HG02571 (cell line): ENCODE data around the gene KCNQ1.

ENCODE experiments used
- ATAC-seq: cut with Tn5 transposase; IDR thresholded peaks from one replicate; pipeline ENCODE4 v1.9.1; 2021; ENCODE audit warnings: mild to moderate bottlenecking, moderate library complexity; ENCODE audit not compliant: unreplicated experiment

KCNQ1 gene

DNA sequence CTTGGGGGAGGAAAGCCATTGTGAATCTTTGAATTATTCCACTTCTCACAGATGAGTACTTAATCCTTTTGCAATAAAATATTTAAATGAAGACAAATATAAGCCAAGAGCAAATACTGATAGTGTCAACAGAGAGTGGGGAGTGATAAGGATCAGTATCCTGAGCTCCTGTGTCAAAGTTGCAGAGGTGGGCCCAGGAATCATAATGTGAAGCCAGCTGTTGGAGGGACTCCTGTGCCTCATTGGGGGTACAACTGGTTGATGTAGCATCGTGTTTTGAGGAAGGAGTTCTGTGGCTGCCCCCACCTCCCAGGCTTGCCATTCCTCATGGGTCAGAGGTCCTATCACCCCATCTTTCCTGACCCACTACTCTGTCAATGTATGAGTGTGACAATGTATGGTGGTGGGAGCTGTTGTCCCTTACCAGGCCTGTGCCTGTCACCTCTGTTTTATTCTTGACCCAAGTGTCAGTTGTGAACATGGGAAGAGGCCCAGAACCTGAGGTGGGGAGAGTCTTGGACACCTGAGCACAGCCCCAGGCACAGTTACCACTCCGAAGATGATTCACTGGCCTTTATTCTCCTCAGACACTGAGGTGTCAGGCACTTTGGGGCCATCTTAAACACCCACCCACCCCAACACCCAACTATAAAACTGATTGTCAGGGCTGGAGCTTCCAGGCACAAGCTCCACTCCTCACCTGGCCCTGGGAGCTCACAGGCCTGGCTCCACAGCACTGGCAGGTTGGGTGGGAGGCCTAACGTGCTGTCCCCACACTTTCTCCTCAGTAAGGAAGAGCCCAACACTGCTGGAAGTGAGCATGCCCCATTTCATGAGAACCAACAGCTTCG lies 216.6 kb downstream of the KCNQ1 start:
- ATAC-seq: no peak

DNA sequence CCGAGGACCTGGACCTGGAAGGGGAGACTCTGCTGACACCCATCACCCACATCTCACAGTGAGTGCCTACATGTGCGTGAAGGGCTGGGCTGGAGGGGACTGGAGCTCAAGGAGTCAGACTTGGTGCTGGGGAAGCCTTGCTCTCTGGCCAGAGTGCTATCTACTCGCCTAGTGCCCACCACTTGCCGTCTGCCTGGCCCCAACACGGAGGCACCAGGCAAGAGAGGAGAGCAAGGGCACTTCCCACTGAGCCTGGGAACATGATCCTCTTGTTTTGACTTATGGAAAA lies 217.2 kb downstream of the KCNQ1 start:
- ATAC-seq: no peak

DNA sequence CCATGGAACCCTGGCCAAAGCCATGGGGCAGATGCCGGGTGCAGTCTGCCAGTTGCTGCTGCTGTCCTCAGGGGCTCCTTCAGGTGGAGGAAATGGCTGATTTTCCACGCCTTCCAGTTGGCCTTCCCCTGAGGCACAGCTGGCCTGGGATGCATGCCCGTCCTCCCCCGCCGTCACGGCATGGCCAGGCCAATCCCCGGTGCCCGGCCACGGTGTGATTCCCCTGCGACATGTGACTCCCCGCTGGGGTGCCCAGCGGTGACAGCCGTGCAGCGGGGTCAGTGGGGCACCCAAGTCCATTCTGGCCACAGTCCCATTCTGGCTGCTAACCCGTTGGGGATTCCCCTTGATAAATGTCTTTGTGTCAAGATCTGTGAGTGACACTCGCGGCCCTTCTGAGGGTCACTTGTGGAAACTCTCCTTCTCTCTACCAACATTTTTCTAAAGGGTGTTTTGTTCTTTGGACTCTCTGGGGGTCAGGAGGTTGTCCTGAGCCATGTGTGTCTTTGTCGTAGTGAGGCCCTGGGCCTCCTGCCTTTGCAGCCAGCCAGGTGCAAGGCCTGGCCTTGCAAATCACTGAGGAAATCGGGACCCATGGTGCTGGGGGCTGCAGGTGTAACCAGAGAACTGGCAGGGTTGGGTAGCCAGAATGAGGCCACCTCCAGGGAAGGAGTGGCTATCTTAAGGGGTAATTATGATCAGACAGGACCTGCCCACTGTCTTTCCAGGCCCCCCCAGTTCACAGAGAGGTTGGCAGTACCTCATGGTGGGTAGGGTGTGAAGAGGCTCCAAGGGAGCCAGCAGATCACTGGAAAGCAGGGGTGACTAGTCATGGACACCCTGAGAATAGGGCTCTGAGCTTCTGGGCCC lies 217.9 kb downstream of the KCNQ1 start:
- no peak for ATAC-seq

DNA sequence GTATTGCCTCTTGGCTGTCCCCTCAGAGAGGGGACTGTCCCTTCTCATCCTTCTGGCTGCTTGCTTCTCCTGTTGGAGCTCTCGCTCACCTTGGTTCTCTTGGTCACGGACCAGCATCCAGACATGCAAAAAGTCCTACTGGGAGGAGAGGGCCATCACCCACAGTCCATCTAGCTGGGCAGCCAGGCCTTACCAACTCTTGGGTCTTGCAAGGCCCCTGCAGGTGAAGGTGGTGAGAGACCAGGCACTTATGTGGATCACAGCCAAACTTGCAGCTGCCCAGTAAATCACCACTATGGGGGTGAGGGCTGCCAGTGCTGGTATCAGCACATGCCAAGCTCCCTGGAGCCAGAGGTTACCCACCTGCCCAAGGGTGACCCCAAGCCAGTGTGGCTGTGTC lies 218.7 kb downstream of the KCNQ1 start:
- no peak for ATAC-seq

DNA sequence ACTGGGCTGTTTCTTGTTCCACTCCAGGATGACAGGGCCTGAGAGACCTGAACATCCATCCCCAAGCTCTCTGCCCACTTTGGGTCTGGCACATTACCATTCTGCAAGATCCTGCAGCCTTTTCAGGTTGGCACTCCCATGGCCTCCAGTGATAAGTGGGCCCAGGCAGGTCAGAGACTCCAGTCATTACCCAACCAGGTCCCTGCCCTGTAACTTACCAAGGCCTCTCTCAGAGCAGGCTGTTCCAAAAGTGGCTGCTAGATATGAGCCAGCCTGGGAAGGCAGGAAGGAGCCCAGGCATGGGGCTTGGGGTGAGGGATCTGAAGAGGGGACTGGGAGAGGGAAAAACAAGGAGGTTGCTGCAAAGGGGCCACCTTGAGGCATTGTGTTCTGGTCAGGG lies 219.1 kb downstream of the KCNQ1 start:
- no peak for ATAC-seq

DNA sequence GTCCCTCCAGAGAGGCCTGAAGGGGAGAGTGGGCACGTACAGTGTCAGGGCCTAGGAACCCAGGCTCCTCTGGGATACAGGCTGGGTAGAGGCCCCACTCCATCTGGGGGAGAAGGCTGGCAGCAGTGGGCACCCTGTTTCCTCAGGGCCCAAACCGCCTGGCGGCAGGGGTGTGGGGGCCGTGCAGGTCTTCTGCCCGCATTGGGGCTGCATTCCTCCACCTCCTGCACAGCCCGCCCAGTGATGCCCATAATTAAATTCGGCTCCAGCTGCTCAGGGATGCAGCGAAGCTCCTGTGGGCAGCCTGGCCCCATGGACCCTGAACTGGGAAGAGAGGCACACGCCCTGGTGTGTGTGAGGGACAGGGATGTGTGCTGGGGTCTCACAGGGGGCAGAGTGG lies 219.6 kb downstream of the KCNQ1 start:
- ATAC-seq: no peak

DNA sequence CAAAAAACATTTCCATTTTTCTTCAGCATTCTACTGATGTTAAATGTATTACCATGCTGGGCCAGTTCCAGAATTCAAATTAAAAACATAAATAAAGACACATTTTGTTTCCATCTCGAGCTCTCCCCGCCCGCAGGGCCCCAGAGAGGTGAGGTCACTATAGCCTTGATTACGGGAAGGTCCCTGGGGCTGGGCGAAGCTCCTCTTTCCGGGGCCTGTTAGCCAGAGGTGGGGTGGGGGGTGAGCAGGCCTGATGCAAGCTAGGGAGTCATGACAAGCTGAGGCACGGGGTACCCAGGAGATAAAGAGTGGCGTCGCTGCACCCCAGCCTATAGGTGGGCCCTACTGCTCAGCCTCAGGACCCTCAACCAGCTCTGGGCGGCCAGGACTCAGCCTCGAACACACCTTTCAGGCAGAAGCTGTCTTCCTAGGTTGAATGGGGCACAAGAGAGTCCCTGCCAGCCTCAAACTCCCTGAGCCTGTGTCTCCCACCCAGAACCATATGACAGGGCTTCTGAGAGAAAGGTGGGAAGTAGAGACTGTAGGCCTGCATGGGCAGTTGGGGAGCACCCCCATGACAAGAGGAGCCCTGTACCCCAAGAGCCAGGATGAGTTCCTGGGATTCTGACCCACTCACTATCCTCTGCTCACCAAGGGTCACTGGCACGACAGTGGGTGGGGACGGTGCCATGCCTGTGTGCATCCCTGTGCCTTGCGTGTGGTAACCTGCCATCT lies 220.2 kb downstream of the KCNQ1 start:
- ATAC-seq: no peak

DNA sequence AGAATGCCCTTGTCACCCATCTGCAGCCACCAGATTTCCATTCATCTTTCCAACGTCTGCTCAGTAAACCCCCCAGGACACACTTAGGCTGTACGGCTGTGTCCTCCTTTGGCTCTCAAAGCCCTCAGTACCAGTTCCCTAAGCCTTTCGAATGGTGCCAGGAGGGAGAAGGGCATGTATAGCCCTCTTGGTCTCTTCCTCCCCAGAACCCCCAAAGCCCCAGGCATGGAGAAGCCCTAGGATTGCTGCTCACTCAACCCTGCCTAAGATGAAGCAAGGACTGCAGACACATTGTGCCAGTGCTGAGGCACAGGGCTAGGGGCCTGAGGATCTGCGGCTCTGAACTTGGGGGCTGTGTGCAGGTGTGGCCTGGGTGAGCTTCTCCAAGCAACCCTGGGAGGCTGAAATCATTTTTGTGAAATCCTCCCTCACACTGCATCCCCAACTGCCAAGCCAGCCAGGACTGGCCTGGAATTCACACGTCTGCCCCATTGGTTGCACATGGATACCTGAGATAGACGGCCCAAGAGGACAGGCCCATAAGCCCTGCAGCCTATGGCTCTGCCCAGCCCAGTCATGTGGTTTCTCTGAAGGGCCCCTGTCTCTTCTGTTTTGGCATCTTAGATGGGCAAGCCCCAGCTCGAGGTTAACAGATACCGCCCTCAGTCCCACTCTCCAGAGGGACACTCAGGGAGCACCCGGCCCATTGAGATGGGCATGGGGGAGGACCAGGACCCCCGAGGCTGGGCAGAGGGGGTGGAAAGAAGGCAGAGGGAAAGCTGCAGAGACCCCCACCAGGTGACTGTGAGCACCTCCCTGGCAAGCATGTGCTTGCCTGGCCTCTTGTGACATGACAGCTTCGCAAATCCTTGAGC lies 221.0 kb downstream of the KCNQ1 start:
- ATAC-seq: no peak

DNA sequence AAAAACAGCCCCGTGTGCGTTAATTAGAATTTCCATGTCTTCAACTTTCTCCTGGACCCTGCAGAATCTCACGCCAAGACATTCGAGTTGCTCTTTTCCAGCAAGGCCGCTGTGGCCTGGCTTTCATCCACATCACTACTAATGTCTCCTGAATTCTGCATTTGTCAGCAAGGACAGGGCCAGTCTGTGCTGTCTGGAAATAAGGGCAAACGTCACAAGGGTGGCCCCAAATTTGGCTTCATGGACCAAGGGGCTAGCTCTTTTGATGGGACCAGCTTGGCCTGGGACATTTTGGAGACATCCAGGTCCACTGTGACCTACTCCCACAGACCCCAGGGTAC lies 221.6 kb downstream of the KCNQ1 start:
- ATAC-seq: no peak

DNA sequence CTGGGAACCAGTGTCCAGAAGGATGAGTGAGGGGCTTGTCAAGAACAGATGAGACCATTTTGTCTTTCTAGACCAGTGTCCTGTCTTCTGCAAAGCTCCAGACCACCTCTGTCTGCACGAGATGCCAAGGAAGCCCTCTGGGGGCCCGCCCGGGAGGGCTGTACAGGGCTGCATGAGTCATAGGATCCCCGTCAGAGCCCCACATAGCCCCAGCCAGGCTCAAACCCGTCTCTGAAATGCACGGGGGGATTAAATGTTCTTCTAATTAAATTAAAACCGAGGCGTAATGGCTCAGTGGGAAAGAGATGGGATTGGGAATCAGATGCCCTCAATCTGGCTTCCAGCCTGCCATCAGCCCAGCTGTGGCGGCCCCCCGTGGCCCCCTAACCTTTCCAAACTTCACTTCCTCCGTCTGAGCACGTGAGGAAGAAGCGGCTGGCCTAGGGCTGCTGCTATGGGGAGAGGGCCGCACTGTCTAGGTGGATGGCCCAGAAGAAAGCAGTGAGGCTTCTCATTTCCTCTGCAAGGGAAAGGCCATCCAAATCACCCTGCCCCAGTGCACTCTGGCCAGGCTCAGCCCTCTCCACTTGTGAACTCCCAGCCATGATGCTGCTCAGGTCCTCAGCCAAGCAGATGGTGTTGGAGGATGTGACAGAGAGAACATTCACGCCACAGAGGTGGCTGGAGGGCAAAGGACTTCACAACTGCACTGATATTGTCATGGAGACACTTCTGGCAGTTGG lies 222.2 kb downstream of the KCNQ1 start:
- ATAC-seq: no peak

DNA sequence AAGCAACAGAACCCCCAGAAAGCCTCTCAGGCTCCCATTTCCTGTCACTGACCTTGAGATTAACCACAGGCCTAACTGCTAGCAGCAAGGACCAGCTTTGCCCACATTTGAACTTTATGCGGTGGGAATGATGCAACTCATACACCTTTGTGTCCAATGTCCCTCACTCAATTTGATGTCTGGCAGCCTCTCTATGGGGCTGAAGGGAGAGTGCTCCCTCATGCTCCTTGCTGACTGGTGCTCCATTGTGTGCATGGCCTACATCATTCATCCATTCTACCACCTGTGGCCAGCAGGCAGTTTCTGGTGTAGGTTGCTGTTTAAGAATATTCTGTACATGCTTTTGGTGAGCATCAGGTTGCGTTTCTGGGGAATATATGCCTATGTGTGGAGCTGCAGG lies 223.1 kb downstream of the KCNQ1 start:
- no peak for ATAC-seq

DNA sequence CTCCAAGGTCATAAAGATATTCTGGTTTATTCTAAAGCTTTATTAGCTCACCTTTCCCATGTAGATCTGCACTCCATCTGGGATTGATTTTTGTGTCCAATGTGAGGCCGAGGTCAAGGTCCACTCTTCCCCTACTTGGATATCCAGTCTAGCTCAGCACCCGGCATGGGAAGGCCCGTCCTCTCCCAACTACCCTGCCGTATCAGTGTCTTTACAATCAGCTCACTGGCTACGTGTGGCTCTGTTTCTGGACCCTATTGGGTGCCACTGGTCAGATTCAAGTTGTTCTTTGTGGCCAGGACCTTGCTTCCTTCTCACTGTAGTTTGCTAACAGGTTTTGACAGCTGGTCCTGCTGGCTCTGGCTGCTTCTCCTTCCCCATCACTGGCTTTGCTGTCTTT lies 224.1 kb downstream of the KCNQ1 start:
- ATAC-seq: no peak

DNA sequence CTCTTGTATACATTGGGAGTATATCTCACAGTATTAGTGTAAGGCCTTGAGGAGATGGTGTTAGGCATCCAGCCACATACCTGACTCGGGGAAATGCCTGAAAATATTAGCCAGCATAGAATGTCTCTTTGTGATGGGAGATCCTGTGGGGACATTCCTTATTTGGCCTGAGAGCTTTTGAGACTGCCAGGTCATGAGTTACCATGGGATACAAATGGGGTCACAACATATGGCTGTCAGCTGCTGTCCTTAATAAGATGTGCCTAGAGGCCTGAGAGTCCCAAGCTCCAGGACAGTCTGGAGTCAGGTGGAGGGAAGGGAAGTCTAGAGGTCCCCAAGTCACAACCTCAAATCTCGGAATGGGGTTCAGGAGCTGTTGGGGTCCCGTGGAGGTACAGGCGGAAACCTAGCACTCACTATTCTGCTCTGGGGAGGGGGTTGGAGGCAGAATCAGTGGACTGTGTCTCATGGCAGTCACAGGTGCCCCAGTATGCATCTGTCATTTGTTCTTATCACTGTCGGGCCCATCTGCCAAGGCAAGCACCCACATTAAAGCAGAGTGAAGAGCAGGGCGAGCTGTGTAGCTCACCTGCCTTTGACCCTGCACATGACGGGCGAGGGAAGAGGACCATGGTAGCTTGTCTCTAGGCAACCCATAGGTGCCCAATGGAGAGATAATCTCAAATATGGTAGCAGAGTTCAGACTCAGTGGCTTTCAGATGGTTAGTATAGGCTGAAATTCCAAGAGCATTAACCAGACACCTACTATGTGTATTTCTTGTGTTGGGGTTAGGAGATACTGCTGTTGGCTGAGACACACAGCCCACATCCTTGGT lies 225.0 kb downstream of the KCNQ1 start:
- ATAC-seq: no peak

DNA sequence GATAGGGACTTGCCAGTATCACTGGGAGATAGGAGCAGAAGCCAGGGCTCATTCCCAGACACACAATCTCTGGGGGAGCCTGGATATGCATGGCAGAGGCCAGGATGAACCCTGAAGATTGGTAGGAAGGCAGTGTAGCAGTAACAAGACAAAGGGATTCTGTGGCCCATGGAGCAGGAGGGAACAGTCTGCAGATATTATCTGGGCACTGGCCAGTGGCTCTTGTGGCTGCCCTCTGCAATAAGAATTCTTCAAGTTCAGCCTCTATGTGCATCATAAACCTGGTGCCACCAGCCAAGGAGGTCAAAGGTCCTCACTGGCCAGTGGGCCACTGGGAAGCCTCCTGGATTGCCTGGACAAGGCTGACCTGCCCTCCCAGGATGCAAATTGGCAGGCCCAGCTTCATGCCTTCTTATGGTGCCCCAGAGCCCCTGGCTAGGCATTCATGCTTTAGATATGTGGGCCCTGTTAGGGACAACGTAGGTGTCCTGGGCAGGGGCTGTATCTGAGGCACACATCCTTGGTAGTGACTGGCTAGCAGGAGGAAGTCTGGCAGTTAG lies 225.8 kb downstream of the KCNQ1 start:
- ATAC-seq: no peak

DNA sequence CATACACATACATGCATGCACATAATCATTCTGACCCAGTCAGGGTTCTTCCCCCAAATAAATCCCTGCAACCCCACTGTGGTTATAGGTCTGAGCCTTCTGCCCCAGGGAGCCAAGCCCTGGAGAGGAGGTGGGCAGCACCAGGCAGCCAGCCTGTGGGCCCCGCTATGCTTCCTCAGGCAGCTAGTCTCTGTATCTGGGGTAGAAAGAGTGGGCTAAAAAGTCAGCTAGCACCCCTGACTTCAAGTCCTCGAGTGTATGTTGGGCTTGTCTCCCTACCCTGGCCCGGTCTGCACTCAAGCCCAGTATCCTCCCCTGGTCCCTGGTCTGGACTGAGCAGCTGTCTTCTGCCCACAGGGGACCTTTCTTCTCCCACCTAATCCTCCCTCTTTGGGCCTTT lies 226.9 kb downstream of the KCNQ1 start:
- no peak for ATAC-seq

DNA sequence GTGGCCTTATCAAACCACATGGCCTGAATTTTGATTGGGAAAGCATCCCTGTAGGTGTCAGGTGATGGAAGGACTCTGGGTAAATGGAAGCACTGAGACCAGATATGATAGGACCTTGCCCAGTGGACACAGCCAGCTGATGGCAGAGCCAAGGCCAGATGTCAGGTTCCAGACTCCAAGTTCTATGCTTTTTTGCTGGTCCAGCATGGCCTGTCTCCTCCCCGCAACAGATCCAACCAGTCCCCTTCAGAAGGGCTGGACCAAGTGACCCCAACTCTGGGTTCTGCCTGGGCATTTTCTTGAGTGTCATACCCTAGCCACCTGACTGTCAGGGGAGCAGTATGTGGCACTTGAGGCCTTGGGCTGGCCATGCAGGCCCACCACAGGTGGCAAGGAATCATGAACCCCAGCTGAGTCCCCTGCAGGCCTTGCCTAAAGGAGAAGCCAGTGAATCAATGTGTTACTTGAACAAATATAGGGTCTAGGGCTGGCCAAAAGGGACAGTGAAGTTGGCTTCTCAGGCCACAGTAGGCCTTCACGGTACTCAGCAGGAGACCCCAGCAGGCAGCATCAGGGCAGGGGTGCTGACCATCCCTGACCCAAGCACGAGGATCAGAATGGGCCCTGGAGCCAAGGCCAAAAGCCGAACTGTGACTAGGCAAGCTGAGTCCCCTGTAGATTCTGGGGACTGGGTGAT lies 227.9 kb downstream of the KCNQ1 start:
- ATAC-seq: no peak

DNA sequence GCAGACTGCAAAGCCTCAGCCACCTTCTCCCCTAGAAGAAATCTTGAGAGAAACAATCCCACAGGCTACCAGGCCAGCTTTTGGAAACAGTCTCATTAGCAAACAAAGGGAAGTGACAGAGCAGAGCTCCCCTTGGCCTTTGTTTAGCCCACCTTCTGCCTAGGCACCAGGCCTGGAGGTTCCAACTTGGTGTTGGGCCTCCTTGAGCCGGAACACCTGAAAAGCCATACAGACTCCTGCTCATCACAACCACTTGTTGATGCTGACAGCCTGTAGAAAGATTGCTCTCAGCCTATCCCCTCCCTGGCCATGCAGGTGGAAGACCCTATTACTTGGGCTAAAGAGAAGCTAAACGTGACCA lies 228.4 kb downstream of the KCNQ1 start:
- ATAC-seq: no peak

DNA sequence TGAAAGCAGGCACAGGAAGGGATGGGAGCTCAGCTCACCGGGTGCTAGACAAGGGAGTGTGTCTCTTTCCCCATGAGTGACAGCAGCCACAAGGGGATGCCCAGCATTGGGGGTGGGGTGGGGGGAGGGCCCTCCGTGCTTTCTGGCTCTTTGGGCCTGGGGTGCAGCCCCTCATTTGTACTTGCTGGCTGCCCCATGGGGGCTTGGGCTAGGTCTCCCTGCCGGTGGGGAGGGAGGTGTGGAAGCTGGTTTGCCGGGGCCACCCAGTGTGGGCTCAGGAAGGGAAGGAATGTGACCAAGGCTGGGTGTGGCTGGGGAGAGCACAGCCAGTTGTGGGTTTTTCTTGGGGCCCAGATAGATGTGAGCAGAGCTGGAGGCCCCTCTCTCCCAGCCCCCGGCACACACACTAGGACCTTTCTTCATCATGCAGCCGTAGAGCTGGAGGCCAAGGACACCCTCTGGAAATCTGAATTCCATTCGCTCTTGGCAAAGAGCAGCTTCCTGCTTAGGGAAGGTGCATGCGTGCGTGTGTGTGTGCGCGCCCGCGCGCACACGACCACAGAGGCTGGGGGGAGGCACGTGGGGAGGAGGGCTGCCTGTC lies 229.2 kb downstream of the KCNQ1 start:
- no peak for ATAC-seq
